Activated T-helper 1 cell treated with Interleukin-2 at 50 U/mL for 16 hours (primary cell): ENCODE data around the gene EXOC6B.

Experiments
- DNase-seq: peaks from one replicate; pipeline ENCODE4 v3.0.0-alpha.2; 2020; ENCODE audit warnings: low read depth

EXOC6B gene

DNA sequence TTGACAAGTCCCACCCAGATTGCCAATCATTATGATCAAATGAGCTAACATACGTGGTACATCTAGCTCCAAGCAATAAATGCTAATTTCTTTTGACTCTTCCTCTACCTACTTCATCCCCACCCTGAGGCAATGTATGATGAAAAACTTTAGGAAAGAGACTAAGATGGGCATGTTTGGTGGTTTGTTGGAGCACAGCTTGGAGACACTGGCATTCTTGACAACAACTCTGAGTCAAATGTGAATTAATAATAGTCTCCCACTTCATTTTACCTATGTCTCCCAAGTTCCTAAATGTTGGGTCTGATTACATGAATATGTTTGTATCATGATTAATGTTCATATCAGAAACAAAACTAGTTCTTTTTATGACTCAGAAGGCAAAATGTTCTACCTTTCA, 36.6 kb downstream of the EXOC6B start:
- no peak for DNase-seq

DNA sequence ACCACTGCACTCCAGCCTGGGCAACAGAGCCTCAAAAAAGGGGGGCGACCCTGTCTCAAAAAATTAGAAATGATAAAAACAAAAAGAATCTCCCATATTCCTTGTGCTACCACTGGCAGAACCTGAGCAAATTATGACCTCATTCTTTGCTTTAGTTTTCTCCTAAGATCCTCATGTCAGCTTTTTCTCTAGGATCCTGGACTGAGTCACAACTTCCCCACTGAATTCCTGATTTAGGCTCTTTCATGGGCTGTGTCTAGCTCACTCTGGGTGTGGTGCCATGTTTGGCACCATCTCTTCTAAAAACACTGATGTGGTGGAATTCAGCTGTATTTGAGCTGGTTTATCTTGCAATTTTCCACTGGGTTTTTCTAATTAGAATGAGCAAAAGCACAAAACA, 37.1 kb downstream of the EXOC6B start:
- DNase-seq = no peak

DNA sequence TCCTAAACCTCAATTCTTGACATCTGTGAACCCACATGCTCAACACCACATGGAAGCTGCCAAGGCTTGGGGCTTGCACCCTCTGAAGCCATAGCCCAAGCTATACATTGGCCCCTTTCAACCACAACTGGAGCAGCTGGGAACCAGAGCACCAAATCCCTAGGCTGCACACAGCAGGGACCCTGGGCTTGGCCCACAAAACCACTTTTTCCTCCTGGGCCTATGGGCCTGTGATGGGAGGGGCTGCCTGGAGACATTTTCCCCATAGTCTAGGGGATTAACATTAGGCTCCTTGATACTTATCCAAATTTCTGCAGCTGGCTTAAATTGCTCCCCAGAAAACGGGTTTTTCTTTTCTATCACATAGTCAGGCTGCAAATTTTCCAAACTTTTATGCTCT, 40.3 kb downstream of the EXOC6B start:
- DNase-seq = no peak

DNA sequence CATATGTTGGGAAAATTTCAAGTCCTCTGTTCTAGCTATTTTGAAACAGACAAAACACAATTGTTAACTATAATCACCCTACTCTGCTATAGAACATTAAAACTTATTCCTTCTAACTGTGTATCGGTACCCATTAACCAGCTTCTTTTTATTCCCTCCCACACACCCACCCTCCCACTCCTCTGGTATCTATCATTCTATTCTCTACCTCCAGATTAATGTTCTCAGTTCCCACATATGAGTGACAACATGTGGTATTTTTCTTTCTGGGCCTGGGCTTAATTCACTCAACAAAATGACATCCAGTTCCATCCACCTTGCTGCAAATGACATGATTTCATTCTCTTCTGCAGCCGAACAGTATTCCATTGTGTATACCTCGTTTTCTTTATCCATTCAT, 43.3 kb downstream of the EXOC6B start:
- no peak for DNase-seq

DNA sequence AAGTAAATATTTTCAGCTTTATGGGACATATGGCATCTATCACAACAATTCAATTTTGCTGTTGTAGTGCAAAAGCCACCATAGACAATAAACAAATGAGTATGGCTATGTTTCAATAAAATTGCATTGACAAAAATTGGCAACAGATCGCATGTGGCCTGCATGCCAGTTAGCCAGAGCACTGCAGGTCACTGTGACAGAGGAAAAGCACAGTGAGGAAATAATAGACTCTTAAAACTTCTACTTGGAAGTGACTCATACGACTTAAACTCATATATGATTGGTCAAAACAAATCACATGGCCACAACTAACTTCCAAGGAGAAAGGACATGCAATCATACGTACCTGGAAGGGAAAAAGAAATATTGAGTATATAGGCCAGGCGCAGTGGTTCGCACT, 44.4 kb downstream of the EXOC6B start:
- no peak for DNase-seq

DNA sequence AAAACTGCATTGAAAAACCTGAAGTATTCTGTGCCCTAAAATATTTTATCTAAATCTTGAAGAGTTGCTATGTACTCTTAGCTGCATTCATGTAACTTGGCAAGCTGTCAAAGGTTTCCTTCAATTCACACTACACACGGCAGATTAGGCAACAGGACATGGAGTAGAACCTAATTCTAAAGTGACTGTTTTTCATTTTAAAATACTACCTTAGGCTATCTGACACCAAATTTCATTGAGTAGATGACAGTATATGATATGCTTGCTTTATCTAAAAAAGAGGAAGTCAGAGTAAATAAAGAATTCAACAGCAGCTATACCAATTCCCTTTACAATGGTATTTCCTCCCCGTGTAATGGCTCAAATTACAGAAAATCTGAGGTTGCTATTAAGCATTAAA, 45.4 kb downstream of the EXOC6B start:
- no peak for DNase-seq

DNA sequence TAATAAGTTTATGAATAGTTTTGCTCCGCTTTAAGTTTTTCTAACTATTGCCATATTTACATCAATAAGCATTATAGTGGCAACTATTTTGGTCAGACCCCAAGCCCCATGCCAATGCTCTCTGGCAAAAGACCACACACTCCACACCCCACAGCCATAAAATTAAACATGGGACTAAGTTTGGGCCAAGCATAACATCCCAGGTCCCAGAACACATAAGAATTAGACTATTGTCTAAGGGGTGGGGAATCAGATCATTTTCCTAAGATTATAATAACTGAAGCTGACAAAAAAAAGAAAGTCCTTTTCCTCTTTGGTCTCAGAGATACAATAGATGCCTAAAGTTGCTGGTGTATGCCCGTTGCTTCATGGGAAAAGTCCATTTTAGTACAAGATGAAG, 46.3 kb downstream of the EXOC6B start:
- DNase-seq = no peak

DNA sequence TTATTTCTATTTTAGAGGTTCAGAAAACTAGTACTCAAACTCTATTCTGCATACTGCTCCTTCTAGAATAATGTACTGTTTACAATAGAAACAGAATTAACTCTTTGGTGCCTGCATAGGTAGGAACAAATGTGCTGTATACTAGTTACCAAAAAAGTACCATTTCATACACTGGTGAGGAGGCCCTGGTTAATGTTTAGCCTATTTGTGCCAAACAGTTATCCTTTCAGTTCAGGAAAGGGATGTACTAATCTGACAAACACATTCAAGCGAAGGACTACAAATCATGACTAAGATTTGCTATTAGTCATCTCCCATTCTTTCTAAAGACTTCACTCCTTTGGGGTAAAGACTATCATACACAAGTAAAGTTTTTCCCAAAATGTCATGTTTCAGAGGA, 47.4 kb downstream of the EXOC6B start:
- DNase-seq = no peak

DNA sequence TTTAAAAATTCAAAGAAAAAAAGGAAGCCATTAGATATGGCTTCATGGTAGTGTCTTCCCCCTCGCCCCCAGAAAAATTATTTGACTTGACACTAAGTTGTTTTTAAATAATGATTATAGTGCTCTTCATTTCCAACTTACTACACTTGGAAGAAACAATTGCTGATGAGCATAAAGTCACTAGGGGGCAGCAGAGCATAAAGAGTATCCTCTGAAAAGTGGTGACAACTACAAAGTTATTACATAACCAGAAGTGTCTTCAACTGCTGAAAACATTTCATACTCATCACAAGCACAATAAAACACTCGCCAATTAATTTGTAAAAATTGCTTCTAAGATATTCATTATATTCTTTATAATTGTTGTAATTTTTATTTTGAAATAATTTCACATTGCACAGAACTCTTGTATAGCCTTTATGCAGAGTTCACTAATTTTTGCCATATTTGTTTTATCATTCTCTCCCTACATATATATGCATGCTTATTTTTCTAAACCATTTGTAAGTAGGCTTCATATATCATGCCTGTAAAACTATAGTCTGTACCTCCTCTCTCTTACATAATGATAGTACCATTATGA, 54.9 kb downstream of the EXOC6B start:
- DNase-seq = peak; percentile 7

DNA sequence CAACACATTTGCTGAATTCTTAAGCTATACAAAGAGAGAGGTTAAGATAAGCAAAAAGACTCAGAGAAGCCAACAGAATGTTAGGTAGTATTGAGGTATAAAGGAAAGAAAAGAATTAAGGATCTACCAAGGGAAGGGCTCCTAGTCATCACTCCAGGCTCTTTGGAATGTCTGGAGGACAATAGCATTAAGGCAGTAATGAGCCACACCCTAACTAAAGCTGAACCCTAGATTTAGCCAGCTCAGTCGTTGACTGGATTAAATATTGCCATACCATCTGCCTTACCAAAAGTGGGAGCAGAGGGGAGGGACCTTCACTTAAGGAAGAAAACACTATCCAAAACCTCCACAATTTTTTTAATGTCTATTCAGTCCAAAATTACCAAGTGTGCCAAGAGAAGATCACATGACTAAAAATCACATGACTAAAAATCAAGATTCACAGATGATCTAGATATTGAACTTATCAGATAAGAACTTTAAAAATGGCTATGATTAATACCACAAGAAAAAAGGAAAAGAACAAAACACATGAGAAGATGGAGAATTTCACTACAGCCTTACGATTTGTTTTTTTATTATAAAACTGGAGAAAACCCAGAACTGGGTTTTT, 59.7 kb downstream of the EXOC6B start:
- no peak for DNase-seq

DNA sequence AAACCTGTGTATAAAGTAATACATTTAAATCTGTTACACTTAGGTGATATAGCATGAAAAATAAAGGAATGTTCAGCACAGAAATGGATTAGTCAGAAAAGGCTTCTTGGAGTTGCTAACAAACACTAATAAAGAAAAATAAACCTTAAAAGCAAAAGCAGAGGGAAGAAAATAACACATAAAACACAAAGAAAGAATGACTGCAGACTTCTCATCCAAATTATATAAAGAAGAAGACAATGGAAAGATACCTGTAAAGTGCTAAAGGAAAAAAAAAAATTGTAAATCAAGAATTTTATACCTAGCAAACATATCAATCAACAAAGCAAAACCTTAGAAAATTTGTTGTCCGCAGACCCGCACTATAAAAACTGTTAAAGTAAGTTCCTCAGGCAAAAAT, 63.6 kb downstream of the EXOC6B start:
- DNase-seq = no peak

DNA sequence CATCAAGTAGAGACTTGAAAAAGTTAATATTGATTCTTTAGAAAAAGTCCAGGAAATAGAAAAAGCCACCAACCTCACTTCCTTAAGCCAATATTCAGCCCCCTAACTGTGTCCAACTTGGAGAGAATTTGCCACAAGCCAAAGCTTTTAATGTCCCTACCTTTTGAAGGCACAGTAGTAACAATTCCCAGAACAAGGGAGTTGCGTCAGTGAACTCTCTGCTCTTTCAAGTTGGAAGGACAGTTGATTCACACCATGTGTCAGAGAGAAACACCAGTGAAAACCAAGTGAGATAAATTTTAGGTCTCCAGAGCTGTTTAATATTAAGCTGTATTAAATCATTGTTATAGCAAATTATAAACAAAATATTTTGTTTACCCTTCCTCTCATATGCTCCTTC, 66.1 kb downstream of the EXOC6B start:
- no peak for DNase-seq

DNA sequence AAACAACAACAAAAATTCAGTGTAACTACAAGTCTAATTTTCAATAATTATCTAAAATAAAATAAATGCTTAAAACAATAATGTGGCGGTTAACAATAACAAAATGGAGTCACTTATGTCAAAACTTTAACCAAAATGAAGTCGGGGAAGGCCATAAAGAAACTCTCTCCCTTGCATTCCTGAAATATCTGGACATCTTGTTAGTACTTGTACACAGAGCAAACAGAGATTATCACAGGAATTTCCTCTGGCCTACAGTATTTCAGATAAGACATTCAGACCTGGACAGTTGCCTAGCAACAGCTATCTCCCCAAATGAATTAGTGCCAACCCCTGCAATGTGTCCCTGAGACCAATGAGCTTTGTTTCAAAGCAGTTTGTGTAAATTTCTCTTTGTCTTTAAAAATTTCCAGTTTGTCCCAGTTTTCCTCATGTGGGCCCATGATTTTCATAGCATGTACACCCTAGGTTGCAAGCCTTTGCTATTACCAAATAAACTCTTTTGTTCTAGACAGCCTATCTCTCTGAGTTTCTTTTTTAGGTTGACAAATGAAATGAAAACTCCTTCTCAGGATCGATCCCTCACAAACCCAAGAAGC, 68.6 kb downstream of the EXOC6B start:
- no peak for DNase-seq

DNA sequence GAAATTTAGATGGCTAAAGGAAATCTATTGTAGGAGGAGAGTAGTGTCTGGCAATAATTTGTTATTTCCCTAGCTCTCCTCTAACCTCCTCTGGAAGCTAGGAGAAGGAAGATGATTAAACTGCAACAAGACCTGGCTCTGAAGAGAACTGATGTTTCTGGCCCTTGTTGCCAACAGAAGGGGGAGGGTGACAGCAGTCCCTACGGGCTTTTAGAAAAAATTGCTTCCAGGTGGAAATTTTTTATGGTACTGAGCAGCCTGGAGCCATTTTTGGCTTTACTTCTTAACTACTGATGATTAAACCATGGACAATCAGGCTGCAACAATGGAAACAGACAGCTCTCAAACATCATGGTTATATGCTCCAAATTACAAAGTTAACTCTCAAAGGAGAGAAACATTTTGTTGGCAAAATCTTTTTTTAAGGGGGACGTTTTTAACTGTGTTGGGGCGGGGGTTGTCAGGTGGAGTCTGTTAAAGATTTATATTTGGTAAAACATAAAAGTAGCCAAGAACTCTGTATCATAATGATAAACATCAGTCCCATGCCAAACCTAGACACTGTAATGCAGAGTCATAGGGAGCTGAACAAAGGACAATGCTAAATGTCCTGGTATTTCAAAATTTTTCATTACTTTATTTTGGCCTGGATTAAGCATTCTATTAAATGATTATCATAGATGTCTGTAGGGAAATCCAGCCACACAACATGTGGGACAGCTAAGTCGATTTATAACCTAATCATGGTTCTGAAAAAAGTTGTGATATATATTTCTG, 70.0 kb downstream of the EXOC6B start:
- no peak for DNase-seq

DNA sequence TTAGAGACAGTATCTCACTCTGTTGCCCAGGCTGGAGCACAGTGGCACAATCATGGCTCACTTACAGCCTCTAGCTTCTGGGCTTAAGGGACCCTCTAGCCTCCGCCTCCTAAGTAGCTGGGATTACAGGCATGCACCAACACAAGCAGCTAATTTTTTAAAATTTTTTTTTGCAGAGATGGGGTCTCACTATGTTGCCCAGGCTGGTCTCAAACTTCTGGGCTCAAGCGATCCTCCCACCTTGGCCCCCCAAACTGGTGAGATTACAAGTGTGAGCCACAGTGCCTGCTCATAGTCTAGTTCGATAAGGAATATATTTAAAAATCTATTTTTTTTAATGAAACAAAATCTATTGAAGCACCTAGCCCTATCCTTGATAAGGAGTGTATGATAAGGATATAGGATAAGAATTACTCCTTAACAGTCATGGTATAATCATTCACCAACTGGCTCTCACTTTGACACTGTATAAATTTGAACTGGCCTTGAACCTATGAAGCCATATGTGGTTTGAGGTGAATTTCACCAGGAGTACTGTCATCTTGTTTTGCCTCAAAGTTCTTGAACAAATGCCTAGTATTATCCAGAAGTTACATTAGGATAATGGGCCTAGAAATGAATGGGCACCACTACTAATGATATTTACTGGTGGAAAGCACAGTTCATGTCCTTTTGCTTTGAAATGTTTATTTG, 71.1 kb downstream of the EXOC6B start:
- DNase-seq = no peak

DNA sequence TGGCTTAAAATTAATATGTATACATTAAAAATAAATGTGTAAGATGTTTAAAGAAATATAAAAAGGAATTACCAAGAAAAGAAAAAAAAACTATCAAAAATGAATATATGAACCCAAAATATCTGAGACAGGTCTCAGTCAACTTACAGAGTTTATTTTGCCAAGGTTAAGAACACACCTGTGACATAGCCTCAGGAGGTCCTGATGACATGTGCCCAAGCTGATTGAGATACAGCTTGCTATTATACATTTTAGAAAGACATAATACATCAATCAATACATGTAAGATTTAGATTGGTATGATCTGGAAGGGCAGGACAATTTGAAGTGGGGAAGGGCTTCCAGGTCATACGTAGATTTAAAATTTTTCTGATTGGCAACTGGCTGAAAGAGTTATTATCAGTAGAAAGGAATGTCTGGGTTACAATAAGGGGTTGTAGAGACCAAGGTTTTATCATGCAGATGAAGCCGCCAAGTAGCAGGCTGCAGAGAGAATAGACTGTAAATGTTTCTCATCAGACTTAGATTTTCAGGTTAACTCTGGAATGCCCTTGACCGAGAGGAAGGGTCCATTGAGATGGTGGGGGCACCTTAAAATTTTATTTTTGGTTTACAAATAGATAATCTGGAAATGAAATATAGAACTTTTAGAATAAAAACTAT, 74.7 kb downstream of the EXOC6B start:
- DNase-seq = no peak

DNA sequence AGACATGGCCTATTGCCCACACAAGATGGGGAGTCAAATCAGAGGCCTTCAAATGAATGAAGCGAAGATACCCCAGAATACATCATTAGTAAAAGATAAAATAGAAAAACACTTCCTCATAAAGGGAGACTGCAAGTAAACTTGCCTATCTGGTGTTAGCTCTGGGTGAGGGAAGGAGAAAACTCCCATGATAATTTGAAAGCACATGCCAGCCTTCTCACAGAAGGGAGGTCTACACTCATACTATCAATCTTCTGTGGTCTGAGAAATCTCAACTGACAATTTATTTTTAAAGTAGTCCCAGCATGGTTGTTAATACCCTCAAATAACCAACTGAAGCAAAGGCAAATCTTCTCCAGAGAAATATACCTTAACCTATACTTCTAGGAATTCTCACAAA, 75.4 kb downstream of the EXOC6B start:
- DNase-seq = no peak

DNA sequence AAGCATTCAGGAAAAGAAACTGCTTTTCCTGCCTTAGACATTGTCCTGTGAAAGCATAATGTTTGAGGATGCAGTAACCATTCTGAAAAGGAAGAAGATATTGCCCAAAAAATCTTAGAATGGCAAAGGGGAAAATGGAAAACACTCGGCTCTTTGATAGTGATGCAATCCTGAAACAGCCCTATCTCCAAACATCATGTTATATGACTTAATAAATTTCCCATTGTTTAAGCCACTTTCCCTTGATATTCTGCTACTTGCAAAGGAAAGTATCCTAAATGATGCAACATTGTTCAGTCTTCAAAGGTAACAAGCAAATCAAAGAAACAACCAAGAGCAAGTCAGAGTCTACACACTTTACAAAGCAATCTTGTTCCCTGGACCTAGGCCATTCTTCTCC, 78.5 kb downstream of the EXOC6B start:
- no peak for DNase-seq

DNA sequence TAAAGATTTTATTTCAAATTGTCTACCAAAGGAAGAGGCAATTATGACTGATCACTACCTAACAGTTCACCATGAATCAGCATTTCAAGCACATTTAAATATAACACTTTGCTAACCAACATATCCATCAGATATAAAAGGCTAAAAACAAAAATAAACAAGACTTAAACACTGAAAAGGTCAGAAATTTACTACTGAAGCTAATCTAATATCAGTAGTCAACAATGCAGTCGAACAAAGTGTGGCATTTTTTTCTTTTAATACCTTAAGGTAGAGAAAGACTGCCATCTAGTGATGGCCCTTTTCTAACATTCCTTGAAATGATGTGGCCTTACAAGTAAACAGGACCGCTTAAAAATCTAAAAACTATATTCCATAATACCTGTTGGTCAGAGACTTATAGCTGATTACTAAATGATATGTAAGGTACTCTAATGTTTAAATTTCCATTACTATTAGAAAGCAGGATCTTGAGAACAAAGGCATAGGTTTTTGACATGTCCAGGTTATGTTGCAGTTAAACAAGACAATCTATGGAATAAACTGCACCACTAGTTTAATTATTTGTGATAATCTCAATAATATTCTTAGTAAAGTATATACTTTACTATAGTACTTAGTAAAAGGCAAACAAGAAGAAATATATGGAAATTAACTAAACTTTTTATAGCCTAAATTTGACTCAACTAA, 80.0 kb downstream of the EXOC6B start:
- DNase-seq = no peak

DNA sequence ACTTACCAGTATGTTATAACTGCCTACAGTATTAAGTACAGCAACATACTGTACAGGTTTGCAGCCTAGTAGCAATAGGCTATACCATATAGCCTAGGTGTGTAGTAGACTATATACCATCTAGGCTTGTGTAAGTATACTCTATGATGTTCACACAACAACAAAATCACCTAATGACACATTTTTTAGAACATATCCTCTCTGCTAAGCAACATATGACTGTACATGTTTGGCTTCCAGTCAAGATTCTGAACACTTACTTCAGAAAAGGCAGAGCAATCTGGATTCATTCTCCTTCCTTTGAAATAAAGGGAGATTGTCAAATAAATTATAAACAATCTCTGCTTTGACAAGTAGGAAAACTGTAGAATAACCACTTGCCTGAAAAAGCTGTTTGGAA, 81.8 kb downstream of the EXOC6B start:
- no peak for DNase-seq

DNA sequence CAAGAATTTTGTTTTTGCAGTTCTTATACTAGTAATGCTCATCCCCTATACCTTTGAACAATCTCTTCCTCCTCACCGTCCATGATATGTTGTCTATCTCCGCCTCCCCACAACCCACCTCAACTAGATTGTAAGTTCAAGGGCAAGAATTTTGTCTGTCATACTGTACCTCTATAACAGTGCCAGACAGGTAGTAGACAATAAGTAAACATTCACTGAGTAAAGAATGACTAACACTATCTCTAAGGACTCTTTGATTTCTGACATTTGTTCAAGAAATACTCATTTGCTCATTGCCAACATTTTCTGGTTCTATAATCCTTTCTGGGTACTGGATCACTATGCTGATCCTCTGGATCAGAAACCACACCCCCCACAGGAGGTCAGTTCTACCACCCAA, 82.4 kb downstream of the EXOC6B start:
- no peak for DNase-seq

DNA sequence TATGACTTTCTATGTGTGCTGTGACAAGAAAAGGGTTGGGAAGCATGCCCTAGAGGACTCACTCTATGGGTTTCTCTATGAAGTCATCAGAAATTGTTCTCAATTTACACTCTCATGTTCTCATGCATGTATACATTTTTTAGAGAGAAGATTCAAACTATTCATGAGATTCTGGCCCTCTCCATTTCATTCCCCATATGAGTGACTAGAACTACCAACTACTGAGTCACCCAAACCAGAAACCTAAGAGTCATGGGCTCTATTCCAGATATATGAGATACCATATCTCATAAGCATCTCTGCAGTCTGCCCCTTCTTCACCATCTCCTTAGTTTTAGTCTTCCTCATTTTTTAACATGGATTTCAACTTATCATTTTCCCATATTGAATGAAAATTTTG, 87.7 kb downstream of the EXOC6B start:
- no peak for DNase-seq
